ENCODE data around the gene THADA.

Gene THADA

GRCh38 chr2:43481927-43482542 is 113.8 kb downstream of the THADA start:
- DNase-seq (ENCODE audit: low read depth): no peak
- no peak overlapping the region for H3K4me3 ChIP-seq (ENCODE audit: control insufficient read depth, low read depth, low read length)
- TF ChIP-seq CTCF (conservative IDR thresholded peaks at IDR 0.05; ENCODE audit: control insufficient read depth, insufficient read depth, low read depth, low read length): no peak

GRCh38 chr2:43480874-43481273 is 115.0 kb downstream of the THADA start:
- H3K4me3 ChIP-seq (ENCODE audit: control insufficient read depth, low read depth, low read length): no peak overlapping the region
- no peak for TF ChIP-seq CTCF (conservative IDR thresholded peaks at IDR 0.05; ENCODE audit: control insufficient read depth, insufficient read depth, low read depth, low read length)
- DNase-seq (ENCODE audit: low read depth): no peak

GRCh38 chr2:43478412-43479086 is 117.3 kb downstream of the THADA start:
- H3K4me3 ChIP-seq (ENCODE audit: control insufficient read depth, low read depth, low read length): no peak overlapping the region
- no peak for DNase-seq (ENCODE audit: low read depth)
- no peak for TF ChIP-seq CTCF (conservative IDR thresholded peaks at IDR 0.05; ENCODE audit: control insufficient read depth, insufficient read depth, low read depth, low read length)

- DNase-seq (ENCODE audit: low read depth): no peak
- no peak overlapping the region for H3K4me3 ChIP-seq (ENCODE audit: control insufficient read depth, low read depth, low read length)
- no peak for TF ChIP-seq CTCF (conservative IDR thresholded peaks at IDR 0.05; ENCODE audit: control insufficient read depth, insufficient read depth, low read depth, low read length)
Measured at GRCh38 chr2:43475922-43476321, 119.9 kb downstream of the THADA start.

GRCh38 chr2:43475137-43475846 is 120.5 kb downstream of the THADA start:
- DNase-seq (ENCODE audit: low read depth): no peak
- no peak overlapping the region for H3K4me3 ChIP-seq (ENCODE audit: control insufficient read depth, low read depth, low read length)
- no peak for TF ChIP-seq CTCF (conservative IDR thresholded peaks at IDR 0.05; ENCODE audit: control insufficient read depth, insufficient read depth, low read depth, low read length)

- no peak for TF ChIP-seq CTCF (conservative IDR thresholded peaks at IDR 0.05; ENCODE audit: control insufficient read depth, insufficient read depth, low read depth, low read length)
- DNase-seq (ENCODE audit: low read depth): no peak
Measured at GRCh38 chr2:43474273-43474672, 121.6 kb downstream of the THADA start.

More at GRCh38 chr2:43474273-43474672, 121.6 kb downstream of the THADA start:
- no peak overlapping the region for H3K4me3 ChIP-seq (ENCODE audit: control insufficient read depth, low read depth, low read length)

Data from fibroblast of mammary gland (primary cell).